BE2C (cell line): ENCODE measurements around the gene FAM110A.
"Not testable (repeated sequence)": the region's sequence is repeated elsewhere in the genome, so short reads cannot be mapped to it uniquely, and the experiment has no call there.

Source experiments
- DNase-seq: peaks from one replicate; pipeline ENCODE4 v3.0.0-alpha.2; 2020
- H3K27me3 ChIP-seq: fragments of 250-450 bp; sonication (Bioruptor Pico); 2 replicates; pipeline ENCODE4 v1.5.1; 2020; ENCODE audit warnings: mild to moderate bottlenecking
- H3K36me3 ChIP-seq: fragments of 250-450 bp; sonication (Bioruptor Pico); 2 replicates; pipeline ENCODE4 v1.5.1; 2020; ENCODE audit warnings: mild to moderate bottlenecking
- H3K4me1 ChIP-seq: fragments of 250-450 bp; sonication (Bioruptor Pico); 2 replicates; pipeline ENCODE4 v1.5.1; 2020
- H3K4me3 ChIP-seq: 2 replicates; pipeline ENCODE4 v1.5.1; 2011; ENCODE audit warnings: low read depth, low read length
- H3K9me3 ChIP-seq: fragments of 250-450 bp; sonication (Bioruptor Pico); 2 replicates; pipeline ENCODE4 v1.5.1; 2020
- TF ChIP-seq, protein P1 (sequence below): IDR thresholded peaks from 2 replicates; pipeline ENCODE4 v1.5.1; 2012; ENCODE audit warnings: mild to moderate bottlenecking, low read depth, low read length

Gene FAM110A

DNA sequence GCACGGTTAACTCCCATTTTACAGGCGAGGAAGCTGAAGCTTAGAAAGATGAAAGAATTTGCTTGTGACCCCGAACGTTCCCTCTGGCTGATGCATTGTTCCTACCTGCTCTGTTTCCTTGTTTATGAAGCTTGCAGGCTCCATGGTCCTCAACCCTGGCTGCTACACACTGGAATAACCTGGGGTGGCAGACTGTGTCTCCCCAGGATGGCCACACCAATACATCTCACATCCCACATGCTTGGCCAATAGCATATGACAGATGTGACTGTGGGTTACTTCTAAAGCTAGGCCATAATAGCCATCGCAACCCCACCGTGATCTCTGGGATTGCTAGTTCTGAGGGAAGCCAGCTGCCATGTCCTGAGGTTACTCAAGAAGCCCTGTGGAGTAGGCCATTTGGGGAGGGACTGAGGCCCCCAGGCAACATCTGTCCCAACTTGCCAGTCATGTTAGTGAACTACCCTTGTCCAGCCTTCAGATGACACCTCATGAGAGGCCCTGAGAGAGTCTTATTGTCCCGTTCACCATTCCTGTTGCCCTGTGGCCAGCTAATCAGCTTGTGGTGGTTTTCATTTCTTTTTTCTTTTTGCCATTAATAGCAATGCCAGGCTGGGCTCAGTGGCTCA is 6.7 kb upstream of the FAM110A start:
- Histone ChIP-seq H3K27me3 (no peaks in the 10 kb centered on the region), H3K9me3 (no peaks in the 10 kb centered on the region), H3K4me3 (no peak overlapping the region), H3K4me1 (no peaks in the 10 kb centered on the region), H3K36me3 (no peaks in the 10 kb centered on the region)
- TF ChIP-seq, protein P1, sequence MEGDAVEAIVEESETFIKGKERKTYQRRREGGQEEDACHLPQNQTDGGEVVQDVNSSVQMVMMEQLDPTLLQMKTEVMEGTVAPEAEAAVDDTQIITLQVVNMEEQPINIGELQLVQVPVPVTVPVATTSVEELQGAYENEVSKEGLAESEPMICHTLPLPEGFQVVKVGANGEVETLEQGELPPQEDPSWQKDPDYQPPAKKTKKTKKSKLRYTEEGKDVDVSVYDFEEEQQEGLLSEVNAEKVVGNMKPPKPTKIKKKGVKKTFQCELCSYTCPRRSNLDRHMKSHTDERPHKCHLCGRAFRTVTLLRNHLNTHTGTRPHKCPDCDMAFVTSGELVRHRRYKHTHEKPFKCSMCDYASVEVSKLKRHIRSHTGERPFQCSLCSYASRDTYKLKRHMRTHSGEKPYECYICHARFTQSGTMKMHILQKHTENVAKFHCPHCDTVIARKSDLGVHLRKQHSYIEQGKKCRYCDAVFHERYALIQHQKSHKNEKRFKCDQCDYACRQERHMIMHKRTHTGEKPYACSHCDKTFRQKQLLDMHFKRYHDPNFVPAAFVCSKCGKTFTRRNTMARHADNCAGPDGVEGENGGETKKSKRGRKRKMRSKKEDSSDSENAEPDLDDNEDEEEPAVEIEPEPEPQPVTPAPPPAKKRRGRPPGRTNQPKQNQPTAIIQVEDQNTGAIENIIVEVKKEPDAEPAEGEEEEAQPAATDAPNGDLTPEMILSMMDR, result no peak
- DNase-seq, result no peak

DNA sequence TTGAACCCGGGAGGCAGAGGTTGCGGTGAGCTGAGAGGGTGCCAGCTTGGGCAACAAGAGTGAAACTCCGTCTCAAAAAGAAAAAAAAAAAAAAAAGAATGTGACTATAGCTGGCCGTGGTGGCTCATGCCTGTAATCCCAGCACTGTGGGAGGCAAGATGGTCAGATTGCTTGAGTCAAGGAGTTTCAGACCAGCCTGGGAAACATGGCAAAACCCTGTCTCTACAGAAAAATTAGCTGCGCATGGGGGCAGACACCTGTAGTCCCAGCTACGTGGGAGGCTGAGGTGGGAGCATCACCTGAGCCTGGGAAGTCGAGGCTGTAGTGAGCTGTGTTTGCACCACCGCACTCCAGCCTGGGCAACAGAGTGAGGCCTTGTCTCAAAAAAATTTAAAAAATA is 5.5 kb upstream of the FAM110A start:
- H3K27me3 ChIP-seq, H3K4me3 ChIP-seq, H3K9me3 ChIP-seq, DNase-seq, H3K4me1 ChIP-seq, H3K36me3 ChIP-seq: not testable (repeated sequence)

DNA sequence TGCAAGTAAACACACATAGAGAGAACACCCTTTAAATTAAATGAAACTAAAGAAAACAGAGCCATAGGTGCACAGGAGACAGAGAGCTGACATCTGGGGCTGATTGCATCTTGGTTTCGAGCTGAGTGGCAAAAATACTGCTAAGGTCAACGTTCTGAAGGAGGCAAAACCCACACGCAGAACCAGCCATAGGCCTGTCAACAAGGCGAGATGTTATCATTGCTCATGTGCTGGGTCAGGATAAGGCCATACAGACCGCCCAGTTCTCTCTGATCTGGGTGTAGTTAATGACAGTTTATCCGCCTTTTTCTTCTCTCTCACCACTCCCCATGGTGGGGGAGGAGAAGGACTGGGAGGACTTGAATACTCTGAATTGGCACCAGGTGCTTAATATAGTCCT is 4.5 kb upstream of the FAM110A start:
- H3K27me3 ChIP-seq, result no peaks in the 10 kb centered on the region
- H3K4me1 ChIP-seq, result no peaks in the 10 kb centered on the region
- no peaks in the 10 kb centered on the region for H3K36me3 ChIP-seq
- DNase-seq, result peak; percentile 15
- no peak overlapping the region for H3K4me3 ChIP-seq
- no peaks in the 10 kb centered on the region for H3K9me3 ChIP-seq
- TF ChIP-seq, protein P1, result no peak

DNA sequence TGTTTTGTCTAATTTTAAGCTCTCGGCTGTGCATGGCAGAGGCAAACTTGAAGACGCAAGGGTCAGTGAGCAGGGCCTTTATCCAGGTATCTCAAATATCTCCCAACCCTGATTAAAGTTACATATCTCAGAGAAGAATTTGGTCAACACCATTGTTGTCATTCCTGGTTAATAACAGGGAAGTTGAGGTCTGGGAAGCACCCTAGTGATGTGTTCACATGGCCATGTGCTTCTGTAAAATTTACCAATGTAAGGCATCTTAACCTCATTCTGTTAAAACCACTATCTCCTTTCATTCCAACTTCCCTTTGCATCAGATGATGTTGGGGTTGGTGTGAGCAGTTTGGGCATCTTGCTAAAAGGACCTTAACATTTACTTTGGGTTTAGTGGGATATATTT is 4.0 kb upstream of the FAM110A start:
- H3K4me3 ChIP-seq, result no peak overlapping the region
- DNase-seq, result no peak
- TF ChIP-seq, protein P1, result no peak
- H3K27me3 ChIP-seq, result no peaks in the 10 kb centered on the region
- no peaks in the 10 kb centered on the region for H3K9me3 ChIP-seq
- H3K4me1 ChIP-seq, result no peaks in the 10 kb centered on the region
- no peaks in the 10 kb centered on the region for H3K36me3 ChIP-seq

DNA sequence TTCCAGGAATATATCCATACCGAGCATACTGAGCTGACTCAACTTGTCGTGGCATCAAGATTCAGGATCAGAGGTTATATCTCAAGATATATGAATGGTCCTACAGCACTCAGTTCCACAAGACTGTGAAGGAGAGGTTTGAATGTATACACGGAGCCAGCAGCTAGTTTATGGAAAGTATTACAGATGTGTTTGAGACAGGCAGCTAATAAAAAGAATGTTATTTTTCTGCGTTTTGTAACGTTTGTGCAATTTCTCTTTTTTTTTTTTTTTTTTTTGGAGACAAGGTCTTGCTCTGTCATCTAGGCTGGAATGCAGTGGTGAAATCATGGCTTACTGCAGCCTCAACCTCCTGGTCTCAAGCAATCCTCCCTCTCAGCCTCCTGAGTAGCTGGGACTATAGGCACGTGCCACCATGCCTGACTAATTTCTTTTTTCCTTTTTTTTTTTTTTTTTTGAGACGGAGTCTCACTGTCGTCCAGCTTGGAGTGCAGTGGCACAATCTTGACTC is 3.4 kb upstream of the FAM110A start:
- H3K27me3 ChIP-seq, result no peaks in the 10 kb centered on the region

DNA sequence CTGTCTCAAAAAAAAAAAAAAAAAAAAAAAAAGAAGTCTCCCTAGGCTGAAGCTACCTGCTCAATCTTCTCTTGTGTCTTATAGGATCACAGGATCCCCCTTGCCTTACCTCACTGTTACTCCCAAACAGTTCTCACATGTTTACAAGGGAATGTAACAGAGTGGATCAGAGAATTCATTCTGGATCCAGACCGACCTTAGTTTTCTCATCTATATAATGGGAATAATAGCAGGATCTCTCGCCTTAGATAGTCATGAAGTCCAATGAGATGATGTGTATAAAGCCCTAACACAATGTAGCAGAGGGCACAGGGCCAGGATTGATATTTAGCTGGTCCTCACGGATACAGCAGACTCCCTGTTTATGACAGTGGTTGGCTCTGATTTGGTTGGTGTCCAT is 2.3 kb upstream of the FAM110A start:
- Histone ChIP-seq H3K27me3 (no peaks in the 10 kb centered on the region), H3K4me1 (no peaks in the 10 kb centered on the region), H3K9me3 (no peaks in the 10 kb centered on the region), H3K4me3 (no peak overlapping the region), H3K36me3 (no peaks in the 10 kb centered on the region)
- TF ChIP-seq, protein P1, result no peak
- no peak for DNase-seq

More for the DNA sequence above, 3.4 kb upstream of the FAM110A start:
- no peaks in the 10 kb centered on the region for H3K9me3 ChIP-seq
- H3K36me3 ChIP-seq, result no peaks in the 10 kb centered on the region
- H3K4me3 ChIP-seq, result no peak overlapping the region
- H3K4me1 ChIP-seq, result no peaks in the 10 kb centered on the region
- DNase-seq, result no peak
- TF ChIP-seq, protein P1, result no peak
